Activated effector memory CD4-positive, alpha-beta T cell treated with anti-CD3 and anti-CD28 coated beads, Interleukin-2, amount 50 U/mL, for 16 hours (primary cell): ENCODE data around the gene IL37.

Experiments
- DNase-seq: peaks from one replicate; pipeline ENCODE4 v3.0.0-alpha.2; 2020

Gene IL37

GRCh38 chr2:112962308-112963175 lies 51.6 kb downstream of the IL37 start:
- no peak for DNase-seq

GRCh38 chr2:112967023-112967422 lies 56.1 kb downstream of the IL37 start:
- DNase-seq, result no peak
